PC-9 (cell line): ENCODE results near the gene GCLM. TPM values are rescaled to one million over a fixed set of nuclear protein-coding genes. Genes with fewer than 3 reads are reported as not detected.

Source experiments
- BruUV-seq: library from RNA; stranded (reverse); fragments of 400-500 nt; replicated peaks from 2 replicates; lab custom pipeline; 2021; lab: Mats Ljungman, UMichigan
- CTCF ChIA-PET: fragments of 300-600 bp; sonication (Branson Sonifier 250); formaldehyde crosslinking; loops from one replicate; lab custom pipeline; 2022; ENCODE audit warnings: antibody characterized with exemption; lab: Charles Lee
- POLR2A ChIA-PET: fragments of 300-600 bp; sonication (Branson Sonifier 250); formaldehyde crosslinking; loops from one replicate; lab custom pipeline; 2022; ENCODE audit warnings: antibody characterized with exemption; ENCODE audit not compliant: unreplicated experiment; lab: Charles Lee
- DNase-seq, 2 experiments: peaks; one replicate each; pipeline versions ENCODE4 v3.0.0 to v3.0.0-alpha.2; 2015 to 2022; ENCODE audit warnings: mixed read lengths in 1 of 2
- H2AFZ ChIP-seq: fragments of 200-600 bp; sonication (generic); 2 replicates; pipeline ENCODE4 v1.8.1; 2017; ENCODE audit warnings: antibody characterized with exemption
- H3F3A ChIP-seq: fragments of 200-600 bp; sonication (generic); 2 replicates; pipeline ENCODE4 v1.8.1; 2017; ENCODE audit warnings: antibody characterized with exemption, mild to moderate bottlenecking, low read depth; ENCODE audit not compliant: insufficient read depth
- H3K27ac ChIP-seq: fragments of 200-600 bp; sonication (generic); 2 replicates; pipeline ENCODE4 v1.6.1; 2016; ENCODE audit warnings: mixed run types
- H3K27me3 ChIP-seq: fragments of 200-600 bp; sonication (generic); 2 replicates; pipeline ENCODE4 v1.6.1; 2016; ENCODE audit warnings: low read depth, mixed run types; ENCODE audit not compliant: insufficient read depth
- H3K36me3 ChIP-seq: fragments of 200-600 bp; sonication (generic); 2 replicates; pipeline ENCODE4 v1.6.1; 2016; ENCODE audit warnings: low read depth, mixed run types
- H3K4me1 ChIP-seq: fragments of 200-600 bp; sonication (generic); replicated peaks from 2 replicates; pipeline ENCODE4 v1.6.1; 2016; ENCODE audit warnings: mixed run types; ENCODE audit not compliant: insufficient read depth
- H3K4me2 ChIP-seq: fragments of 200-600 bp; sonication (generic); 2 replicates; pipeline ENCODE4 v1.6.1; 2017; ENCODE audit warnings: mixed run types
- H3K4me3 ChIP-seq: fragments of 200-600 bp; sonication (generic); 2 replicates; pipeline ENCODE4 v1.6.1; 2016; ENCODE audit warnings: mixed run types
- H3K79me2 ChIP-seq: fragments of 200-600 bp; sonication (generic); 2 replicates; pipeline ENCODE4 v1.6.1; 2017; ENCODE audit warnings: low read depth, mixed run types
- H3K9me2 ChIP-seq: fragments of 200-600 bp; sonication (generic); 2 replicates; pipeline ENCODE4 v1.8.1; 2017; ENCODE audit warnings: mild to moderate bottlenecking; ENCODE audit not compliant: insufficient read depth
- H3K9me3 ChIP-seq: fragments of 200-600 bp; sonication (generic); 2 replicates; pipeline ENCODE4 v1.8.1; 2016; ENCODE audit warnings: low read depth; ENCODE audit not compliant: insufficient read depth
- H4K20me1 ChIP-seq: fragments of 200-600 bp; sonication (generic); 2 replicates; pipeline ENCODE4 v1.8.1; 2017; ENCODE audit not compliant: insufficient read depth
- CTCF ChIP-seq: fragments of 200-600 bp; sonication (generic); conservative IDR thresholded peaks from 2 replicates; pipeline ENCODE4 v1.6.1; 2017; ENCODE audit warnings: mixed run types, antibody characterized with exemption, mild to moderate bottlenecking, moderate library complexity
- EZH2 ChIP-seq: fragments of 200-600 bp; sonication (generic); IDR thresholded peaks from 2 replicates; pipeline ENCODE4 v1.8.0; 2017; ENCODE audit warnings: antibody characterized with exemption, low read depth
- intact Hi-C: fragments of 100-400 bp; cut with micrococcal nuclease; formaldehyde crosslinking; loops from one replicate; pipeline ENCODE4 v1.10.0; 2022; ENCODE audit not compliant: unreplicated experiment
- total RNA-seq: library from RNA; stranded (reverse); gene quantifications from 2 replicates; pipeline ENCODE4 v1.2.3, GENCODE V29; 2021

The GCLM gene
- total RNA-seq, 1 experiment from 2014 or later = 270 TPM

GRCh38 chr1:93888900-93889299, 20.3 kb downstream of the GCLM start:
- Histone ChIP-seq H4K20me1 (peaks cover 24% of the 10 kb centered on the region), H3K9me2 (no peaks in the 10 kb centered on the region), H3K36me3 (peaks cover 72% of the 10 kb centered on the region), H3K4me1 (no peaks in the 10 kb centered on the region), H3F3A (peaks cover 94% of the 10 kb centered on the region), H3K9me3 (peaks cover 4% of the 10 kb centered on the region; the same call in 1 of the 2 replicates), H3K4me2 (no peak overlapping the region), H3K27ac (peak overlapping the region; percentile 4; the same call in 1 of the 2 replicates), H3K4me3 (no peak overlapping the region), H3K27me3 (no peaks in the 10 kb centered on the region), H3K79me2 (peaks cover 41% of the 10 kb centered on the region), H2AFZ (no peak overlapping the region)
- BruUV-seq = no TSS peak
- CTCF ChIA-PET = interaction anchor here (0.6 kb wide), 1 partner anchor 448 kb away, joined by 3 read pairs; no protein-coding TSS in a partner anchor
- no peak for DNase-seq
- POLR2A ChIA-PET = no interaction called here
- intact Hi-C loops = no loop called here
- no peak for TF ChIP-seq CTCF
- no peak for TF ChIP-seq EZH2

- H3K27me3 ChIP-seq = no peaks in the 10 kb centered on the region
- peaks cover 24% of the 10 kb centered on the region for H3K79me2 ChIP-seq
- H3K9me2 ChIP-seq = no peaks in the 10 kb centered on the region
- TF ChIP-seq EZH2 = no peak
- no peak for TF ChIP-seq CTCF
- ChIA-PET POLR2A (no interaction called here), CTCF (no interaction called here)
- H3K36me3 ChIP-seq = peaks cover 28% of the 10 kb centered on the region
- DNase-seq = no peak
- no peak overlapping the region for H3K4me2 ChIP-seq
- no peaks in the 10 kb centered on the region for H3K9me3 ChIP-seq
- peaks cover 6% of the 10 kb centered on the region; the same call in 1 of the 2 replicates for H4K20me1 ChIP-seq
- H2AFZ ChIP-seq = no peak overlapping the region
- no TSS peak for BruUV-seq
- peaks cover 15% of the 10 kb centered on the region for H3K4me1 ChIP-seq
- peak overlapping the region; percentile 9 for H3K27ac ChIP-seq
- peaks cover 94% of the 10 kb centered on the region for H3F3A ChIP-seq
- H3K4me3 ChIP-seq = no peak overlapping the region
- intact Hi-C loops = no loop called here
Observed at GRCh38 chr1:93882269-93882668, 27.0 kb downstream of the GCLM start.

- Histone ChIP-seq H3K79me2 (peaks cover 38% of the 10 kb centered on the region), H4K20me1 (peaks cover 17% of the 10 kb centered on the region; the same call in 1 of the 2 replicates), H3K9me2 (no peaks in the 10 kb centered on the region), H3K27ac (peak overlapping the region; percentile 2; the same call in 1 of the 2 replicates), H3K27me3 (no peaks in the 10 kb centered on the region), H3K9me3 (no peaks in the 10 kb centered on the region), H3K4me1 (peaks cover 29% of the 10 kb centered on the region), H3F3A (peaks cover 90% of the 10 kb centered on the region), H3K36me3 (peaks cover 28% of the 10 kb centered on the region), H2AFZ (no peak overlapping the region), H3K4me3 (no peak overlapping the region), H3K4me2 (no peak overlapping the region)
- DNase-seq = no peak
- BruUV-seq = no TSS peak
- intact Hi-C loops = no loop called here
- TF ChIP-seq CTCF (no peak), EZH2 (no peak)
- ChIA-PET POLR2A (interaction anchor here (0.6 kb wide), 1 partner anchor 1192 kb away, joined by 3 read pairs; no protein-coding TSS in a partner anchor), CTCF (no interaction called here)
Observed at GRCh38 chr1:93880731-93881130, 28.5 kb downstream of the GCLM start.
